NCI-H526 (cell line): ENCODE measurements around the gene MACROD1.

Experiments used
- DNase-seq, 2 experiments: peaks; one replicate each; lab custom pipeline; 2025; lab: John Stamatoyannopoulos, UW

The MACROD1 gene

DNA sequence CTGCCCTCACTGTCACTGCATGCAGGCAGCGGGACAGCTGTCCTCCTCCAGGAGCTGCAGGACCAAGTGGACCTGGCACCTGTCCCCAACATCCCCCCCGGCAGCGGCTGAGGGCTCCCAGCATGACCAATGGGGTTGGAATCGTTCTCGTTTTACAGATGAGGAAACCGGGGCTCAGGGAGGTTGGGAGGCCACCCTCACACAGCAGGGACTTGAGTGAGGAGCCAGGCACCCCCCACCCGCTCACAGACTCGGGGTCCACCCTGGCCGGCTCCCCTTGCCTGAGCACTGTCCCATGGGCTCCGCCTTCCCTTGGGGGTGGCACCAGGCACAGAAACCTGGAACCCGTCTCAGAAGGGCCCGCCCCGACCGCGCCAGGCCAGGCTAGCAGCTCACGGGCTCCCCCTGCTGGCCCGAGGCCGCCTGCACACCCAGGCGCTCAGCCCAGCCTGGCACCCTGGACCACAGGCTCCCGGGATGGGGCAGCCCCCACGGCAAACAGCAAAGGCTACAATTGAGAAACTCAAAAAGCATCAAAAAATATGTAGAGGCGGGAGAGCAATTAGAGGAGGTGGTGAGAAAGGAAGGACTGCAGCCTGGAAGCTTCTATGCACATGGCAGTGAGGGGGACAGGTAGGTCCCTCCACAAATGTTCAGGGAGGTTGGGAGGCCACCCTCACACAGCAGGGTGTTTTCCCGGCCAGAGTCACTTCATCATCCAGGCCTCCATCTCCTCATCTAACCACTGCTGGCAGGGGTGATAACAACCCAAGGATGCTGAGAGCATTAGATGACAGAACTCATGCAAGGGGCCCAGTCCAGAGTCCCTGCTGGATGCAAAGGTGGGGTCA is 12.8 kb downstream of the MACROD1 start:
- peak in 1 of 2 experiments; percentile 61 for DNase-seq

GRCh38 chr11:64151337-64151736 is 14.6 kb downstream of the MACROD1 start:
- no peak for DNase-seq

DNA sequence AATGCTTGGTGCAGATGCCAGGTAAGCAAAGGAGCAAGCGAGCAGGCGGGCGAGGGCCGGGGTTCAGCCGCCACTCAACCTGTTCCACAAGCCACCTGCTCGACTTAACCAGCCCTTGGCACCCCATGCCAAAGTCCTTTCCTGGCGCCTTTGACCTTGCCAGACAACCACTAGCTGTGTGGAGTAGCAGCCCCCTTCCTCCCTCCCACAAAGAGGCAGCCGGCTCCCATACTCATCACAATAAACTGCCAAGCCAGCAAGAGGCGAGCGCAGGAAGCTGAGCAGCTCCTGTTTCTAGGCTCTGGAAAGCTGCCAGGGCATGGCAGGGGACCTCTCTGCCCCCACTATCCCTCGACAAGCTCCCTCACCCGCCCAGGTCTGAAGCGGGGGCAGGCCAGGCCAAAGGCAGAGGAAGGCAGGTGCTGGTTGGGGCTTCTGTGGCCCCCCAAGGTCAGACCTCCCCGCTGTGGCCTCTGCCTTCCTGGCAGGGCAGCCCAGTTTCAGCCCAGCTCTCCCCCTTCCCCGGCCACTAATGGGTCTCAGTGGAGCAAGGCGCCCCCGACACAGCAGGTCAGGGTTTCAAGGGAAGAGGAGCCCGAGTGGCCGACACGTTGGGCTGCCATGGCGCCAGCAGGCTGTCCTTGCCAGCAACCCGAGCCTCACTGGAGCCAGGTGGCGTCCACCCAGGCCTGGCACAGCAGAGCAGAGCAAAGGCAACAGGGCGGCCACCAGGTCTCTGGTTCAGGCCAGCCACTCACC is 15.3 kb downstream of the MACROD1 start:
- no peak for DNase-seq

DNA sequence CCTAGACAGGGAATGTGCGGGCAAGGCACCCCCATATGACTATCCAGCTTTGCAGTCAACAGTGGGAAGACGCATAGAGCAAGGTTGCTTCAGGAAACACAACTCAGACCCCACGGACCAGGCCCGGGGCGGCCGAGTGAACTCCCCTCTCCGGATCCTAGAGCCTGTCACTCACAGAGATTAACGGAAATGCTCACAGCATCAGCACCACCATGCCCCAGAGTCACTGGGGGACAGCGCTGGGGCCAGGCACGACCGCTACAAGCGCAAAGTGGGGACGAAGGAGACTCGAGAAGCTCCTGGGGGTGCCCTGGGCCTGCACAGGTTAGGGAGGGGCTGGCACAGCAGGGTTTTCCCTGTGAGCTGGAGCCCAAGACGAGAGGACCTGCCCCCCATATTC is 15.9 kb downstream of the MACROD1 start:
- no peak for DNase-seq

DNA sequence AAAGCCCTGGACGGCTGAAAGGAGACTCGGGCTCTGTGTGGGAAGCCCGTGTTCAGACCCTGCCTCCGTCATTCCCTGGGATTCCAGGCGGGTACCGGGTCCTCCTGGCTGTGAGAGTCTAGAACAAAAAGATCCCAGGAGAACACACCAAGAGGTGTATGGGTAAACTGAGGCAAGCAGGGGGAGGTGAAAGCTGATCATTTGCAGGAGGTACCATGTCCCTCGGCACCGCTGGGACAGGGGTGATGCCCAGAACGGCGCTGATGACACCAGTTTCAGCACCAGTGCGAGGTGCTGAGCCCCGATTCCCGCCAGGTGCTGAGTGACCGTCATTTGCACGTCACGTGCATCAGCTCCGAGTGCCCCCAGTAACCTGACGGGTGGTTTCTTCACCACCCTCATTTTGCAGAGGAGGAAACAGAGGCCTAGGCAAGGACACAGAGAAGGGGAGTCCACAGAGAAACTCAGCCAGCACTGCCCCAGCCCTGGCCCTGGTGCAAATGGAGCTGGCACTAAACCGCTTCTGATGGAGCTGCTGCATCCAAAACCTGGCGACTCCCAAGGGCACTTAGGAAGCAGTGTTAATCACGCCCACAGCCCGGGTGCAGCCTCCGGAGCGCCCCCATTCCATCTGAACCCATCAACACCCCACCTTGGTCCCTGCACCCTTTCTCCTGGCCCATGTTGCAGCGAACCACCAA is 16.8 kb downstream of the MACROD1 start:
- DNase-seq = no peak

DNA sequence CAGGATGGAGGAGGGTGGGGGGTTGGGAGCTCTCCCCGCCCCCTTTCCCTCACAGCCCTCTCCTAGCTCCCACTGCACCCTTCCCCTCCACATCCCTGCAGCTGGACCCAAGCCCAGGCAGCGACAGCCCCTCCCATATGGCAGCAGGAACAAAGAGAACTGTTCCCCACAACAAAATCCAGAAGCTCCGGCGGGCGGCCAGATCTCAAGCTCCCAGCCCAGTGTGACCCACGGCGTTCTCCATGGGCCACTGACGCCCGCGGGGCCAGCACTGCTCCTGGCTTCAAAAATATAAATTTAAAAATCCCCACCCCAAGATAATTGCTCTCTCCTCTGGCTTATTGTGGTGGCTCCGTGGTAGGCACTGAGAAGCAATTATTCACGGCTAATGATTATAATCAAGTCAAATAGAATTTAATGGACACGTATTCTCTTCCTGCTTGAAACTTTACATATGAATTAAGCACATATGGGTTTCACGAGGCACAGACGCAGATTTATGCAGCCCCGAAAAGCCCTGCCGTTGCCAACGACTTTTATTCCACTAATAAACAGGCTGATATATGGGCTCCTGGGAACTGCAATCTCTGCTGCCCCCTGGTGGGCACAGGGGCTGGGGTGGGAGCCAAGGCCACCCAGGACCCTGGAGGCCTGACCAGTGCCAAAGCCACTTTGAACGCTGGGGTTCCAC is 17.5 kb downstream of the MACROD1 start:
- DNase-seq = peak; percentile 76 to 89

DNA sequence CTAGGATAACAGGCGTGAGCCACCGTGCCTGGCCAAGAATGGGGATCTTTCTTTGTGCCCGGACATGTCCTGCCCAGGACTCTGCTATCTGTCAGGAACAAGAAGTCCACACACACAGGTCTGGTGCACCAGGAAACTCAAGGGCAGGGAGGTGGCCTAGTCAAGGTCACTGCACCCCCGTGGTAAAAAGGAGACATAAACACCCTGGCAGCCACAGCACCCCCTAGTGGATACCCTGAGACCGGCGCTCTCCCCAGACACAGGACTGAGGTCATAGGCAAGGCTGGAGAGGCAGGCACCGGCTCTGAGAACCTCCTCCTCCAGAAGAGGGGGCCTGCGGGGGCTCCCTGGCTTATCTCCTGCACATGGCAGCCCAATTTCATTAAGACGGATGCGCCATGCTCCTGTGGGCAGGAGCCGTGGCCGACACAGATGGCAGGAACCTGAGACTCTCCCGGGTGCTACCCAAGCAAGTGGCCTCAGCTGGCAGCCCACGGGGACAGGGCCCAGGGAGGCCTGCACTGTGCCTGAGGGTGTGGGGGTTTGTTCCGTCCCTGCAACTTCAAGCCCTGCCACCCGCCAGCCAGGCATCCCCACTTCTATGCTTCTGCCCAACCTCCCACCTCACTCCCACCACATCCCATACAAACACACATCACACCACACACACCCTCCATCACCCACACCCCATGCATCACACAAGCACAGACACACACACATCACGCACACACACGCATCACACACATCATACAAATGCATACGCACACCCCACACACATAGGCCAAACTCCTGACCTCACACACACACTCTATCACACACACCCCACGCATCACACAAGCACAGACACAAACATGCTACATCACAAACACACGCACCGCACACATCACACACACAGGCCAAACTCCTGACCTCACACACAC is 19.6 kb downstream of the MACROD1 start:
- DNase-seq = peak; percentile 35 to 75

DNA sequence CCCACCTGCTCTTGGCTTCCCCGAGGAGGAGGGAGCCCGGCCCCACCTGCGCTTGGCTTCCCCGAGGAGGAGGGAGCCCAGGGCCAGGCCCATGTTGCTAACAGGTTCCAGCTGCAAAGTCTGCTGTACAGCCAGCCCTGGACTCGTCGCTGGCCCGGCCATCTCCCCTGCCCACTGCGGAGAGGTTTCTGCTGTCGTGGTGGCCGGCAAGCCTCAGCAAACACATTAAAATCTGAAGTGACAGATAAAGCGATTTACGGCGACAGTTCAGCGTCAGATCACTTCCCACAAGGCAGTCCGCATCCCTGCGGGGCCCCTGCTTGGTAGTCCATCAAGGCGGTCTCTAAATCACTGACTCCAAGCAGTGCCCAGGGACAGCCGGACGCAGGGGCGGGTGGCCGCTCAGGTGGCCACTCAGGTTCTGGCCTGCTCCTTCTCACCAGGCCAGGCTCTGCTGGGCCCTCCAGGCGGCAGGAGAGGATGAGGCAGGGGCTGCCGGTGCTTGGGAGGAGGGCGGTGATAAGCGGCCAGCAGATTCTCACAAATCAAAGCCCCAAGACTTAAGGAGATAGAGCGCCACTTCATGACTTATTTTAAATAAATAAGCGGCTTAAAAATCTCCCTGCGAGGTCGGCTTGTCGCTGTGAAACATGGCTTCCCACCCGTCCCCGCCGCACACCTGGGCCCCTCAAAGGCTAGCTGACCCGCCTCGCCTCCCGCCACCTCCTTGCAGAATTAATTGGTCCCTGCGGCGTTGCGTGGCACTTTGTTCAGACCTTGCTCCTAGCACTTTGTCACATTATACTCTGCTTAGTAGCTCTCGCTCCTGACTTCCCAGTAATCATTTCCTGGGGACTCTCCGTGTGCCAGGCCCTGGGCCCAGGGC is 21.1 kb downstream of the MACROD1 start:
- DNase-seq = no peak

DNA sequence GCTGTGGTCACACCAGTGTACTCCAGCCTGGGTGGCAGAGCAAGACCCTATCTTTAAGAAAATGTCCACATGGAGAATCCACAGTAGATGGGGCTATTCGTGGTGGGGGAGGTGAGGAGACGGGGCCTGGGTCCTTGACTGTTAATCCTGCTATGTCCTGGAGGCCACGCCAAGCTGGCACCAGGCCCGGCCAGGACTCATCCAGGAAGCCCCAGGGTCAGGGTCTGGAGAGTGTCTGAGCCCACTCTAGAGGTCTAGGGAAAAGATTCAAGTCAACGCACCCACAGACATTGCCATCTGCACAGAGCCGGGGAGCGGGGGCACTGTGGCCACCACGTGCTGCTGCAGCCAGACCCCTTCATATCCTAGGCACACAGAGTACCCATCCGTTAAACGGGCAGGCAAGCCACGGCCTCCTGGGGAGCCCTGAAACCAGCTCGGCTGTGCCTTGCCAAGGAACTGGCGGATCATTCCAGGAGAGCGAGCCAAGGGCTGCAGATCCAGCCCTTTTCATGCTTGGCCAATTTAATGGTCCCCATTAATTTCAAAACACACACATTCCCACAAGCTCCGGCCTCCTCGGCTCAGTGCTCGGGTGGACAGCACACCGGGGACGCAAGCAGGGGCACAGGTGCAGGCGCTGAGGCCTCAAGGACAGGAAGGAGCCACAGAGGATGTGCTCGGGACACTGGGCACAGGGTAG is 24.7 kb downstream of the MACROD1 start:
- no peak for DNase-seq

GRCh38 chr11:64140082-64140481 is 25.8 kb downstream of the MACROD1 start:
- DNase-seq = no peak

DNA sequence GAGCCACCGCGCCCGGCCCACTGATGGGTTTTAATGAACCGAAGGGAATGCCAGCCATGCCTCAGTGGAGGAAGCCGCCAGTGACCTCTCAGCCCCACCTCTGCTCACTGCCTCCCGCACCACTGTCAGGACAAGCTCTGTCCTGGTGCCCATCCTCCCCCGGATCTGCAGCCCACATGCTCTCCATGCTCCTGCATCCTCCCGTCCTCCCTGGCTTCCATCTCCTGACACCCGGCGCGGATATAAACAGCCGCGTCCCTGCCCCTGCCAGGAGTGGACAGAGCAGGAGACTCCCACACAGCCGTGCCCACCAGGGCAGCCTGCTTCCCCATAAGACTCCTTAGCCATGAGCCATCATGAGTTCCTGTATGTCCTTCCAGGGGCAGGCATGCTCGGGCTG is 26.9 kb downstream of the MACROD1 start:
- no peak for DNase-seq

DNA sequence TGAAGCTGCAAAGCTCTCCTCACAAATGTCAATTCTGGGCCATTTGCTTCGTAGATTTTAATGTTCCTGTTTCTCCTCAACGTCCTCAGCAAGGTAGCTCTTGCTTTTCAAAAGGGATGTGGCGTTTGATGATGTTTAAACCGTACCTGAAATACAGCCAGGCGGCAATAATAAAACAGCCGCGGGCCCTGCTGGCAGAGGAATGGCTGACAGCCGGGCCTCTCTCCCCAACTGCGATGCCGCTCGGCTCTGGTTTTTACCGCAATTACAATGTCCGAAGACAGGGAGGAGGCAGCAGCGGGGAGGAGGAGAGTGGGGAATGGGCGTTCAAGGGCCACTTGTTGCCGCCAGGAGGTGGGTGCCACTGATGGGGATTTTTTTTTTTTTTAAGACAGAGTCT is 27.5 kb downstream of the MACROD1 start:
- no peak for DNase-seq

DNA sequence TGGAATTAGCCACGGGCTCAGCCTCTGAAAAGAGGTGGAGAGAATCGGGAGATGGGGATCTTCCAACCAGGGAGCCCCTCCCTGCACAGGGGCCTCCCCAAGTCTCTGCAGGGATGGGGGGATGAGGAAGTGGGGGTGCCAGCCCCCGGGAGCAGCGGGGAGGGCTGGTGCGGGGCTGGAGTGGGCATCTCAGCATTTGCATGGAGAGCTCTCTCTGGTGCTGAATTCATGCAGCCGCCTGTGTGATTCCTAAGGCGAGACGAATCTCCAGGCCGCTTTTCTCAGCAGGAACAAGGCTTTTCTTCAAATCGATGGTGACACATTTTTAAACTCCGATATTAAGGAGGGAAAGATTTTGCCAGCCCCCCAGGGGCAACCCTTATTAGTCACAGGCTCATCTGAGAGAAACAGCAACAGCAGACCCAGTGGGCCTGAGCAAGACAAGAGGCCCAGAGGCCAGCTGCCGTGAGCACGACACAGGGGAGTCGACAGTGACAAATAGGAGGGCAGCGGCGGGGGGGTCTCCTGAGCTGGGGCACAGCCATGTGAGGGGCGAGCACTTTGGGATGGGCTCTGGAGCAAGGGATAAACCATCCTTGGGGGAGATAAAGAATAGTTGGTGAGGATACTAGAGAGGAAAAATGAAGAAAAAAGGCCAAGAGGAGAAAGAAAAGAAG is 29.0 kb downstream of the MACROD1 start:
- no peak for DNase-seq

DNA sequence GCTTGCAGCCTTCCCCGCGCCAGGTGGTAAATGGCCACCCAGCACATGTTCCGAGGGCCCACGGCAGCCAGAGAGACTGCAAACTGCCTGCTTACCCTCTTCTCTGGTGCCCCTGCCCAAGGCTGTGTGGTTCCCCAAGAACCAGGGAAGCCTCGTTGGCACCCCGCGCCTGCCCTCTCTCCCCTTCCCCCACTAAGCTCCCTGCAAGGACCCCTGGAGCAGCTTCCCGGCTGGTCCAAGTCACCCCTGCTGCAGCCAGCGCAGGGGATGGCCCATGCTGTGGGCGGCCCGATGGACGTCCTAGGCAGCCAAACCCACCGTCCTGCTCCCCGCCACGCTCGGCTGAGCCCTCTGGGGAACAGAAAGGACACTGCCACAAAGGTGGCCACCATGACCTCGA is 30.2 kb downstream of the MACROD1 start:
- DNase-seq = no peak

- no peak for DNase-seq
Observed at GRCh38 chr11:64134963-64135362, 30.9 kb downstream of the MACROD1 start.

GRCh38 chr11:64132982-64133705 is 32.8 kb downstream of the MACROD1 start:
- no peak for DNase-seq

- DNase-seq = no peak
Observed at GRCh38 chr11:64132191-64132771, 33.6 kb downstream of the MACROD1 start.
